Sciatic nerve (tissue), 2 donors: ENCODE measurements around the gene NIPAL4. TPM values are rescaled to one million over a fixed set of nuclear protein-coding genes. Genes with fewer than 3 reads are reported as not detected.
"Not testable (repeated sequence)": the region's sequence is repeated elsewhere in the genome, so short reads cannot be mapped to it uniquely, and the experiment has no call there.

ENCODE experiments used
- ATAC-seq: fragments of 200-7000 bp; cut with Tn5 transposase; one replicate; pipeline ENCODE4 v1.9.1; 2020; ENCODE audit warnings: mild to moderate bottlenecking, moderate library complexity
- DNase-seq: peaks from one replicate; pipeline ENCODE4 v3.0.0-alpha.2; 2020; ENCODE audit warnings: low spot score
- intact Hi-C: fragments of 100-400 bp; cut with DNase I; formaldehyde crosslinking; loops from one replicate; pipeline ENCODE4 v1.14.2; 2022
- total RNA-seq: library from RNA; stranded (reverse); fragmentation: NEBNext Ultra II Directional; extraction: Animal tissue kit (Norgen Biotek cat#: 25700); gene quantifications from one replicate; pipeline ENCODE4 v1.2.1, GENCODE V29; 2021
- donor health status: DM: no; HTN: no; CAD: no.
- donor health status: DM: no; HTN: no; CAD: no.

NIPAL4 gene
- total RNA-seq, result 0.36 TPM

DNA sequence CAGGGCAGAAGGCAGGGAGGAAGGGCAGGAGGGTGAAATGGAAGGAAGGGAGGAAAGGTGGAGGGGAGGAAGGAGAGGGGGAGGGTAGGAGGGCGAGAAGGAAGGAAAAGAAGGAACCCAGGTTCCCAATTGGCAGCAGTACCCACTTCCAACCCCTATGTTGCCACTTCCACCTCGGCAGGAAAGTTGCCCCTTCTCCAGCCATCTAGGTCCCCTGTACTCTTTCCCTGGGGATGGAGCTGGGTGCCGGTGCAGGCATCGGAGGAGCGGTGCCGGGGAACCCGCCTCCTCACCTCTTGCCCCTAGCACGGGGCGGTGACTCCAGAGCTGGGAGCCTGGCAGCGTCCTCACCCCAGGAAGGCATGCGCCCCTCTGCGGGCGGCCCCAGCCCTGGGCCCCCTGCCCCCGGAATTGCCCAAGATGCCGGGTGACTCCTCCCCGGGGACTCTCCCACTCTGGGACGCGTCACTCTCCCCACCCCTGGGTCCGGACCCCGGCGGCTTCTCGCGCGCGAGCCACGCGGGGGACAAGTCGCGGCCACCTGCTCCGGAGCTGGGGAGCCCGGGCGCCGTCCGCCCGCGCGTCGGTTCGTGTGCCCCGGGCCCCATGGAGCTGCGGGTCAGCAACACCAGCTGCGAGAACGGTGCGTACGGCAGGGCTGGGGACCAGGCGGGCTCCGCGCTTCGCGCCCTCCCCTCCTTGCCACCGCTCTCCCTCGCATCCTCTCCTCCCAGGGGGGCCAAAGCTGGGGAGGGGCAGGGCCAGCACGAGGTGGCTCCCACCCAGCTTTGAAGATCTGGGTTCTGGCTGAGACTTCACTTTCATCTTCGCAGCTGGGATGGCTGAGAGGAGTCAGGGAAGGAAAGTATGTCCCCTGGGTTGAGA lies at the start of gene NIPAL4:
Gene NIPAL4, plus strand, starts transcription at position 499 of the 885 bp plus-strand sequence. Its CDS starts 108 bp downstream, at position 607.
- ATAC-seq (peak; percentile 54), DNase-seq (no peak)
- intact Hi-C loops, result no loop called here

- no peak for DNase-seq
- intact Hi-C loops, result no loop called here
- ATAC-seq, result no peak
Observed at GRCh38 chr5:157415838-157416237, 44.2 kb upstream of the NIPAL4 start.

- ATAC-seq, intact Hi-C loops, DNase-seq: not testable (repeated sequence)
Observed at GRCh38 chr5:157419521-157419920, 40.5 kb upstream of the NIPAL4 start.

GRCh38 chr5:157429920-157430319 lies 30.1 kb upstream of the NIPAL4 start:
- ATAC-seq, intact Hi-C loops, DNase-seq: not testable (repeated sequence)

DNA sequence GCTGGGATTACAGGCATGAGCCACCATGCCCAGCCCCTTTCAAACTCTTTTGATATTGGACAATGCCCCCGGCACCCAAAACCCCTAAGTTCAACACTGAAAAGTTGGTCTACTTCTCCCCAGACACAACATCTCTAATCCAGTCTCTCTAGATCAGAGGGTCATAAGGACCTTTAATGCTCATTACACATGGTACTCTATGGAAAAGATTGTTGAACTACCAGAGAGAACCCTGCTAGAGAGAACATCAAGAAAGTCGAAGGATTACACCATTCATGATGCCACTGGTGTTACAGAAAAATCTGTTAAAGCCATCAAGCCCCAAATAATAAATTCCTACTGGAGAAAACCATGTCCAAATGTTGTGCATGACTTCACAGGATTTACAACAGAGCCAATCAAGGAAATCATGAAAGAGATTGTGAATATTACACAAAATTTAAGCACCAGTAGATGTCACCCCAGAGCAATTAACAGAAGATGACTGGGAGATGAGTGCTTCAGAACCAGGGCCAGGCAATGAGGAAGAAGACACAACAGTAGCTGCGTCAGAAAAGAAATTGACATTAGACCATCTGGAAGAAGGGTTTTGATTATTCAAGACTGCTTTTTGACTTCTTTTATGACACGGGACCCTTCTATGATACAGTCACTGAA lies 28.3 kb upstream of the NIPAL4 start:
- intact Hi-C loops, result no loop called here
- DNase-seq (no peak), ATAC-seq (peak; percentile 91)

GRCh38 chr5:157434096-157434495 lies 25.9 kb upstream of the NIPAL4 start:
- intact Hi-C loops, result no loop called here
- ATAC-seq (no peak), DNase-seq (no peak)

- intact Hi-C loops, result loop anchor here (10.0 kb wide), 1 partner anchor 272 kb away; no protein-coding TSS in a partner anchor
- DNase-seq (no peak), ATAC-seq (peak; percentile 58)
Observed at GRCh38 chr5:157443041-157443549, 16.9 kb upstream of the NIPAL4 start.

GRCh38 chr5:157444224-157444623 lies 15.8 kb upstream of the NIPAL4 start:
- no peak for ATAC-seq
- intact Hi-C loops, result loop anchor here (10.0 kb wide), 1 partner anchor 271 kb away; no protein-coding TSS in a partner anchor
- DNase-seq, result no peak

GRCh38 chr5:157445745-157446411 lies 14.1 kb upstream of the NIPAL4 start:
- no peak for ATAC-seq
- DNase-seq, result no peak
- intact Hi-C loops, result loop anchor here (10.0 kb wide), 1 partner anchor 269 kb away; no protein-coding TSS in a partner anchor

DNA sequence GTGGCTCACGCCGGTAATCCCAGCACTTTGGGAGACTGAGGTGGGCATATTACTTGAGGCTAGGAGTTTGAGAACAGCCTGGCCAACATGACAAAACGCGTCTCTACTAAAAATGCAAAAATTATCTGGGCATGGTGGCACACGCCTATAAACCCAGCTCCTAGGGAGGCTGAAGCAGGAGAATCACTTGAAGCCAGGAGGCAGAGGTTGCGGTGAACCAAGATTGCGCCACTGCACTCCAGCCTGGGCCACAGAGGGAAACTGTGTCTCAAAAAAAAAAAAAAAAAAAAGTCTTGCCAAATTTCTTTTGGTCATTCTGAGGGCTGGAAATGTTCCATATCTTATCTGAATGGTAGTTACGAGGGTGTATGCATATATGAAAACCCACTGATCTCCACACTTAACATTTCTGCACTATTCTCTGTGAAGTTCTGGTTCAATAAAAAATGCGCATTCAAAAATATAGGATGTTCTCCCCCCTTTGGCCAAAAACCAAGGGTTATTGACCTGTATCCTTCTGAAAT lies 13.5 kb upstream of the NIPAL4 start:
- ATAC-seq (no peak), DNase-seq (no peak)
- intact Hi-C loops, result loop anchor here (10.0 kb wide), 1 partner anchor 268 kb away; no protein-coding TSS in a partner anchor

DNA sequence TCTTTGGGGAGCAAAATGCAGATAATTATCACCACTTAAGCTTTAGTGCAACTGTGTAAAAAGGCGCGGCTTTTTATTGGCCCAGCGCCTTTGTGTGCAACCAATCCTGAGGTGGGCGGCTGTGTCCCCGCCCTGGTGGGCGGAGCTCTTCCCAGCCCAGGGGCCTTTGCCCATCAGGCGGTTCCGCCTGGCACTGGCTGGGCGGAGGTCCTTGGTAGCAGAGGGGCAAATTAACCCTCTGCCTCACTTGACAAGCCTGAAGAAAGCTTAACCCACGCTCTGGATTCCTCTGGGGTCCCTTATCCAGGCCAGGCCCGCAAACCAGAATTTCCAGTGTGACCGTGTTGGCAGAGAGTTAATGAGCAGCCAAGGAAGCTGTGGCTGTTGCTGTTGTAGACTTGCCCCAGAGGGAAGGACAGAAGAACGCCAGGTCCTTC lies 12.8 kb upstream of the NIPAL4 start:
- ATAC-seq, result no peak
- DNase-seq, result no peak
- intact Hi-C loops, result loop anchor here (10.0 kb wide), 1 partner anchor 268 kb away; no protein-coding TSS in a partner anchor

- ATAC-seq (peak; percentile 84), DNase-seq (no peak)
- intact Hi-C loops, result loop anchor here (10.0 kb wide), 1 partner anchor 266 kb away; no protein-coding TSS in a partner anchor
Observed at GRCh38 chr5:157449011-157449723, 10.8 kb upstream of the NIPAL4 start.

DNA sequence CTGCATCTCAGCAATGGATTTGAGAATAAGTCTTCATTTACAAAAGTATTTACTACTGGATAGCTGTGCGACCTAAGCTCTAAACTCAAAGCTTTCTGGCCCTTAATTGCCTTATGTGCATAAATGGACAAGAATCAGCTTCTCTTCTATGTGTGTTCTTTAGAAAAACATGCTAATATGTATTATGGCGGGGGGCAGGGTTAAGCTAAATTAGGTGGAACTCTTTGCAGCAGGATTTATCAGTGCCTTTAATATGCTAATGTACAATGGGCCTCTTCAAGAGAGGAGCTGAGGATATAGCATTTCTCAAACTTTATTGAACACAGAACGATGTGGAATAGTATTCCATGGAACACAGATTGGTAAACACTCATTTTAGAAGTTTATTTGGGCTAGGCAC lies 10.0 kb upstream of the NIPAL4 start:
- DNase-seq (no peak), ATAC-seq (no peak)
- intact Hi-C loops, result no loop called here

DNA sequence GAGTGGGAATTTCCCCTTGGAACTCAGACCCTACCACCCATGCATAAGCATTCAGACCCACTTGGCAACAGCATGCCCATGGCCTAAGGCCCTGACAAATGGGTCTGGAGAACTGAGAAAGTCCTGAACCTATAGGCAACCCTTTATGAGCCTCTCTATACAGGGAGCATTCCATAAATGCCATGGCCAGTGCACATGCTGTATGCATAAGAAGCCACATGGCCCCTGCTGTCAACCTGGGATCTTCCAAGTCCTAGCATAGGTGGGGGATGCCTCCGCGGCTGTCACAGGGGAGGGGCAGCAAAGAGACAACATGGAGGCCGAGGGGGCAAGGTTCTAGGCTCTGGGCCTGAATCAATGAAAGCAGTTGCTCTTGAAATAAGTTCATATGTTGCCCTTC lies 8.2 kb upstream of the NIPAL4 start:
- DNase-seq, result no peak
- no peak for ATAC-seq
- intact Hi-C loops, result no loop called here

DNA sequence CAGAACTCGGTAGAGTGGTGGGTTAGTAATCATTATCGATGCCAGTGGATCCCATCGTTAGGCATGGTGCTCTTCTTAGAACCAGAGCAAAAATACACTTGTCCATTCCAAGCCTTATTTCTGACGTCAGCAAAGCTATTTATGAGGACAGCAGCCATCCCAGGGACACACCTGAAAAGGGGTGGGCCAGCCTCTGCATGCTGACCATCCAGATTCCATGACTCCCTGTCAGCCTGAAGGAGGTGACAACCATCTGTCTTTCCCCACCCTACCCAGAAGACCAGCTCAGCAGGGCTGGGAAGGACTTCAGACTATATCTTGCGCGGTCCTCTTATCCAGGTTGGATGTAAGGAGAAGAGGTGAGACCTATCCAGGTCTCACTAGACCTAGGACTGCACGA lies 5.7 kb upstream of the NIPAL4 start:
- DNase-seq (no peak), ATAC-seq (no peak)
- intact Hi-C loops, result no loop called here

- ATAC-seq, result no peak
Observed at GRCh38 chr5:157455057-157455456, 5.0 kb upstream of the NIPAL4 start.

DNA sequence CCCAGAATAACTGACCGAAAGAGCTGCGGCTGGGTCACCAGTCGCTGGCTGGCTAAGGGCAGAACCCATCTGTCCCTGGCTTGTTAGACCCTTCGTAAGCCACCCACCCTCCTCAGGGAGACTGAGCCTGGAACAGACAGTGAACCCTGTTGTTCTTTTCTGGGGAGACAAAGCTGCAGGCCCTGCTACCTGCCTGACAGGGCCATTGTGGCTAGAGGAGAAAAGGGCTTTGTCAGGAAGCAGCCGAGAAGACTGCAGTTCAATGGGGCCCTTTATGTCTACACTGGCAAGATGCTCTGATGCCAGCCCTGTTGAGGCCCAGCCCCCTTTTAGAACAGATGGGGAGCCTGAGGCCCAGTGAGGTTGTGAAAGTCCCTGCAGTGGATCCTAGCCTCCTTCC lies 3.7 kb upstream of the NIPAL4 start:
- DNase-seq (no peak), ATAC-seq (no peak)
- intact Hi-C loops, result no loop called here

More at GRCh38 chr5:157455057-157455456, 5.0 kb upstream of the NIPAL4 start:
- intact Hi-C loops, result no loop called here
- no peak for DNase-seq

DNA sequence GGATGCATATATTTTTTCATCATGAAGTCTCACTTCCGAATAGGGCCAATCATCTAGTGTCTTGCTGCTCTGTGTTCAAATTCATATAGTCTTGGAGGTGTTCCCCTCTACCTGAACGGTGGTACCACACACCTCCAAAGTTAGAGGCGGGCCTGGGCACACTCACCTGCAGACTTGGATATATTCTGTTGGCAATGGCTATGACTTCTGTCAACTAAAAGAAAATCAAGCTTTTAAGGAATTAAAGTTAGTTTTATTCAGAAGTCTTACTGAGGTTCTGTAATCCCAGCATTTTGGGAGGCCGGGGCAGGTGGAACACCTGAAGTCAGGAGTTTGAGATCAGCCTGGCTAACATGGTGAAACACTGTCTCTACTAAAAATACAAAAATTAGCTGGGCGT lies 2.6 kb upstream of the NIPAL4 start:
- DNase-seq (no peak), ATAC-seq (no peak)
- intact Hi-C loops, result no loop called here
